ENCODE measurements around the gene MCTS1.

Gene MCTS1

GRCh38 chrX:120603707-120604360, at the start of gene MCTS1:
TSS of gene MCTS1 (plus strand) at chrX:120604101. CDS start at chrX:120604237, 136 bp downstream.
- TF ChIP-seq, protein P1, sequence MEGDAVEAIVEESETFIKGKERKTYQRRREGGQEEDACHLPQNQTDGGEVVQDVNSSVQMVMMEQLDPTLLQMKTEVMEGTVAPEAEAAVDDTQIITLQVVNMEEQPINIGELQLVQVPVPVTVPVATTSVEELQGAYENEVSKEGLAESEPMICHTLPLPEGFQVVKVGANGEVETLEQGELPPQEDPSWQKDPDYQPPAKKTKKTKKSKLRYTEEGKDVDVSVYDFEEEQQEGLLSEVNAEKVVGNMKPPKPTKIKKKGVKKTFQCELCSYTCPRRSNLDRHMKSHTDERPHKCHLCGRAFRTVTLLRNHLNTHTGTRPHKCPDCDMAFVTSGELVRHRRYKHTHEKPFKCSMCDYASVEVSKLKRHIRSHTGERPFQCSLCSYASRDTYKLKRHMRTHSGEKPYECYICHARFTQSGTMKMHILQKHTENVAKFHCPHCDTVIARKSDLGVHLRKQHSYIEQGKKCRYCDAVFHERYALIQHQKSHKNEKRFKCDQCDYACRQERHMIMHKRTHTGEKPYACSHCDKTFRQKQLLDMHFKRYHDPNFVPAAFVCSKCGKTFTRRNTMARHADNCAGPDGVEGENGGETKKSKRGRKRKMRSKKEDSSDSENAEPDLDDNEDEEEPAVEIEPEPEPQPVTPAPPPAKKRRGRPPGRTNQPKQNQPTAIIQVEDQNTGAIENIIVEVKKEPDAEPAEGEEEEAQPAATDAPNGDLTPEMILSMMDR (IDR thresholded peaks at IDR 0.05; ENCODE audit: borderline replicate concordance, control extremely low read depth, extremely low read depth, insufficient read depth, missing control alignments): no peak
- DNase-seq (ENCODE audit: low spot score): peak; percentile 56
- in situ Hi-C loops (cut with MboI; ENCODE audit: low sequenced_read_pairs, unreplicated experiment): no loop called here

GRCh38 chrX:120556251-120556650, 47.6 kb upstream of the MCTS1 start:
- TF ChIP-seq, protein P1 (IDR thresholded peaks at IDR 0.05; ENCODE audit: borderline replicate concordance, control extremely low read depth, extremely low read depth, insufficient read depth, missing control alignments): no peak
- in situ Hi-C loops (cut with MboI; ENCODE audit: low sequenced_read_pairs, unreplicated experiment): no loop called here
- DNase-seq (ENCODE audit: low spot score): no peak

DNA sequence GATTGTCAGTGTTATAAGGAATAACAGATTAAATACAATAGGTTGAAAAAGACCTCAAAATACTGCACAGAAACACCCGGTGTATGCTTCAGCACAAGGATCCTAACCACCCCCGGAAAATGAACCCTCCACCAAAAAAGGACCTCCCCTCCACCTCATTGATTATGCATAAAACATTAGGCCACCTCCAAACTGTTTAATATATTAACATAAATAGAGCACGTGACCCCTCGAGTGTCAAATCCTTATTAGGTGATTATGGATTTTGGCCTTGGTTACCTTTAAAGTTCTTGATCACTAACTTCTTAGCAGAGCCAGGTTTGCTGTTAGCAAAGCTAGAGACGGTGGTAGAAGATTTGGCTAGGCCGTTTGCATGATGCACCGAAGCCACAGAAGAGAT, 44.1 kb upstream of the MCTS1 start:
- in situ Hi-C loops (cut with MboI; ENCODE audit: low sequenced_read_pairs, unreplicated experiment): no loop called here
- TF ChIP-seq, protein P1 (IDR thresholded peaks at IDR 0.05; ENCODE audit: borderline replicate concordance, control extremely low read depth, extremely low read depth, insufficient read depth, missing control alignments): no peak
- no peak for DNase-seq (ENCODE audit: low spot score)

DNA sequence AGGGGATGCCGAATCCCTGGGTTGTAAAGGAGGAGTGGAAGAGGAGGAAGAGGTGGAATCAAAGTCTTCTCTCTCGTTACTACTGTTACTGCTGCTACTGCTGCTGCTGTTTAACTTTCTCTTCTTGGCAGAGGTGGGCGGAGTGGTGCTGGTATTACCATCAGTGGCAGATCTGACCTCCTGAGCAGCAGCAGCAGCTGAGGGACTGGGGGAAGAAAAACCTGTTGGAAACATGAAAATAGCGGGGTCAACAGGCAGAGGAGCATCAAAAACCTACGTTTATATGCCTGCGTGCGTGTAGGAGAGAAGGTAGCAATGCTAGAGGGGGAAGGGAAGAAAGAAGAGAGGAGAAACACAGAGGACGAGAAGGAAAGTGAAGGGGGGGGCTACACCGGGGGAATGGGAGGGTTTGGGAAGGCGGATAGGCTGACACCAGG, 43.5 kb upstream of the MCTS1 start:
- in situ Hi-C loops (cut with MboI; ENCODE audit: low sequenced_read_pairs, unreplicated experiment): no loop called here
- TF ChIP-seq, protein P1 (IDR thresholded peaks at IDR 0.05; ENCODE audit: borderline replicate concordance, control extremely low read depth, extremely low read depth, insufficient read depth, missing control alignments): no peak
- no peak for DNase-seq (ENCODE audit: low spot score)

- TF ChIP-seq, protein P1 (IDR thresholded peaks at IDR 0.05; ENCODE audit: borderline replicate concordance, control extremely low read depth, extremely low read depth, insufficient read depth, missing control alignments): no peak
- DNase-seq (ENCODE audit: low spot score): peak; percentile 80
- in situ Hi-C loops (cut with MboI; ENCODE audit: low sequenced_read_pairs, unreplicated experiment): no loop called here
Measured at GRCh38 chrX:120560842-120561633, 42.9 kb upstream of the MCTS1 start, which contains the start of gene CUL4B. TSS of gene CUL4B (minus strand) at chrX:120560962. CDS start at chrX:120560638, 324 bp downstream.

DNA sequence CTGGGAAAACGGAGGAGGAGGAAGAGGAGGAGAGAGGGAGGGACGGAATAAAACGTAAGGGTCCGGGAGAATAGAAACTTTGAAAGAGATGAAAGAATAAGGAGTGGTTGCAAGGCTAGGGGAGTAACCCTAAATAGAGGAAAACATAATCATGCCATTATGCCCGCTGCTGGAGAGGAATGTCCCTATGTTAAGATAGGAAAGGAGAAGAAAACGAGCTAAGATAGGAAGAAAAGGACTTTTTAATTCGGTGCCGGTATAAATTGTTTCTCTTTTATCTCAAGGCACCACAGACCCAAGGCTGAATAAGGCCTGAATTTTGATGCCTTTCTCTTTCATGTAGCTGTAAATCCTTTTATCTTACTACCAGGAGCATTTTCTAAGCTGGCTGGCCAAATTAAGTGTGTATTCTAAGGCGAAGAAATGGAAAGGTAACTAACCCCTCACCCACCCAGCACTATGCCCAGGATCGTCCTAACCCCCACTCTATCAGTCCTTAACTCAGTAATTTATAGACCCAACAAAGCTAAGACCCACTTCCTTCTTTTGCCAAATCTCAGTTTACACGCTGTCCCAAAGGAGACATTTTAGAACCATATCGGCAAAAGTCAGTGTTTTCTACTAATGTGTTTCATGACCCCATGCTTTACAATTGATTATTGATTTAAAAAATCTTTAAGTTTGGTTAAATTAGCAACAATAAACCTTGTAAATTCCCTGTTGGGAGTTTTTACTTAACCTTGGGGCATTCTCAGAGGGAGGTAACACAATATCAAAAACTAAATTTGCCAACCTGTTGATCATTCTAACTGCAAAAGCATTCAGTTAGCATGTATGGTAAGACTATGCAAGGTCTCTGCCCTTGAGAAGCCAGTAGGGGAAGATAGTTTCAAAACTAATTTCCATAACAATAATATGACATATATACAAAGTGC, 42.0 kb upstream of the MCTS1 start:
- in situ Hi-C loops (cut with MboI; ENCODE audit: low sequenced_read_pairs, unreplicated experiment): no loop called here
- no peak for DNase-seq (ENCODE audit: low spot score)
- TF ChIP-seq, protein P1 (IDR thresholded peaks at IDR 0.05; ENCODE audit: borderline replicate concordance, control extremely low read depth, extremely low read depth, insufficient read depth, missing control alignments): no peak
